Subcutaneous adipose tissue (tissue), 4 donors: ENCODE results near the gene DLL4. TPM values are rescaled to one million over a fixed set of nuclear protein-coding genes. Genes with fewer than 3 reads are reported as not detected.

Source experiments
- CTCF ChIP-seq: fragments of 450-650 bp; IDR thresholded peaks from one replicate; pipeline ENCODE4 v1.5.1; 2016; ENCODE audit warnings: low read depth, mild to moderate bottlenecking, control low read depth, antibody characterized with exemption, moderate library complexity
- small RNA-seq: library from RNA; depleted of rRNA; stranded (forward); fragments of <200 nt; gene quantifications from one replicate; pipeline ENCODE3, GENCODE V24; 2016
- total RNA-seq, 4 donors: library from RNA; depleted of rRNA; stranded (reverse); fragments of >200 nt; gene quantifications; one replicate each; pipeline ENCODE4 v1.1.0, GENCODE V29; 2016

DLL4 gene
- total RNA-seq, 4 donors from 2014 or later = 2.9 to 36.2 (median 9.8) TPM

- no peak for TF ChIP-seq CTCF
These were observed 56.6 kb downstream of the DLL4 start for GRCh38 chr15:40985541-40986330.

- no peak for TF ChIP-seq CTCF
These were observed 57.7 kb downstream of the DLL4 start for GRCh38 chr15:40986820-40987219.

GRCh38 chr15:40988156-40988555, 59.0 kb downstream of the DLL4 start:
- no peak for TF ChIP-seq CTCF

Small RNA genes within 50 kb of the gene (small RNA-seq; reads per million reads assigned to genes)
- not detected for gene ISCA1P4

Other genes starting within 250 kb of the DLL4 start
- gene RAD51, start 234.2 kb upstream of the DLL4 start, total RNA-seq = 1 to 10 TPM in 2 of 4 donors, under 1 TPM in 1, not detected in 1; 0.88 to 5.8 (median 3.1) TPM
- 10 to 100 TPM; 26.3 to 71.4 (median 35.6) TPM for gene RMDN3, start 174.1 kb upstream of the DLL4 start, total RNA-seq
- gene GCHFR, start 165.3 kb upstream of the DLL4 start, total RNA-seq = 100 to 1,000 TPM in 3 of 4 donors, 10 to 100 TPM in 1; 60.0 to 135 (median 117) TPM
- gene C15orf62, start 159.4 kb upstream of the DLL4 start, total RNA-seq = under 1 TPM in 2 of 4 donors, not detected in 2; 0.66 to 0.85 TPM
- 10 to 100 TPM; 16.1 to 25.5 (median 19.3) TPM for gene ZFYVE19, start 122.3 kb upstream of the DLL4 start, total RNA-seq
- gene DNAJC17, start 121.9 kb upstream of the DLL4 start, total RNA-seq = 10 to 100 TPM; 12.1 to 33.9 (median 18.3) TPM
- gene PPP1R14D, start 100.6 kb upstream of the DLL4 start, total RNA-seq = not detected
- gene SPINT1, start 85.3 kb upstream of the DLL4 start, total RNA-seq = 10 to 100 TPM in 1 of 4 donors, 1 to 10 TPM in 2, not detected in 1; 2.3 to 13.1 (median 4.0) TPM
- not detected for gene RHOV, start 55.1 kb upstream of the DLL4 start, total RNA-seq
- 10 to 100 TPM; 10.9 to 20.9 (median 19.6) TPM for gene VPS18, start 34.9 kb upstream of the DLL4 start, total RNA-seq
- 1 to 10 TPM in 2 of 4 donors, under 1 TPM in 1, not detected in 1; 0.66 to 1.6 (median 1.2) TPM for gene CHAC1, start 24.1 kb downstream of the DLL4 start, total RNA-seq
- 10 to 100 TPM; 20.9 to 28.4 (median 25.1) TPM for gene INO80, start 186.9 kb downstream of the DLL4 start, total RNA-seq